ENCODE data around the gene TMCO4. TPM values are rescaled to one million over a fixed set of nuclear protein-coding genes. Genes with fewer than 3 reads are reported as not detected.

The TMCO4 gene
- total and polyA plus RNA-seq, 10 of the 15 experiments (the other 5 are each of a cell fraction or from before 2014, with no cell fraction given), result 2.4 to 20.8 (median 13.0) TPM

DNA sequence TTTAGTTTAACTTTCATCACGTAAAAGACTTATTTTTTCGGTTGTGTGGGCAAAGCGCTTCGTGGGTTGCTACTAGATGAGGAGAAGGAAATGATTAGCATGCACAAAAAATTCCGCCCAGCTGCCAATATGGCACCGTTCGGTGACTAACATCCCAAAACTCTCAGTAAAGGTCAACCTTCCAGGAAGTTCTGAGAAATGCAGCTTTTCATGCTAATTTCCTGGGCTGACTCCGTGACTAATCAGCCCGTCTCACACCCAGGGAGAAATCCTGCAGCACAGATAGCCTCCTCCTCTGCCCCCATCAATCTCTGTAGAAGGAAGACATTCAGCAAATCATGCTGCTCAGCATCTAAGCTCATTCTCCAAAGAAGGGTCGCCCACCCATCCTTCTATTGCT, 34.1 kb downstream of the TMCO4 start:
- Histone ChIP-seq H3K9ac (ENCODE audit: control insufficient read depth, insufficient read depth, low read length) (no peak overlapping the region), H3K79me2 (ENCODE audit: control insufficient read depth, insufficient read depth, low read length) (no peaks in the 10 kb centered on the region), H3K27me3 (replicated peaks in 1 of 2; ENCODE audit: control insufficient read depth in 2 of 2, insufficient read depth in 2 of 2, low read length in 1 of 2) (no peaks in the 10 kb centered on the region), H4K20me1 (ENCODE audit: control insufficient read depth, insufficient read depth) (no peaks in the 10 kb centered on the region), H2AFZ (ENCODE audit: control insufficient read depth, low read depth, low read length) (no peak overlapping the region), H3K4me3 (no peak overlapping the region), H3K4me1 (ENCODE audit: control insufficient read depth, insufficient read depth, low read length) (peaks cover 3% of the 10 kb centered on the region), H3K9me3 (replicated peaks; ENCODE audit: control insufficient read depth, insufficient read depth, low read length) (no peaks in the 10 kb centered on the region), H3K27ac (ENCODE audit: control insufficient read depth, insufficient read depth) (no peak overlapping the region), H3K36me3 (ENCODE audit: control insufficient read depth in 2 of 2, insufficient read depth in 2 of 2, low read length in 1 of 2) (peaks cover 0 to 3% of the 10 kb centered on the region in 2 experiments; a peak in 2 of 4 replicates), H3K4me2 (ENCODE audit: control insufficient read depth, insufficient read depth) (no peak overlapping the region)
- DNase-seq (ENCODE audit: low read depth, low spot score) (no peak), FAIRE-seq (no peak), ATAC-seq (no peak)
- WGBS (ENCODE audit: insufficient coverage, insufficient replicate concordance, low lambda C conversion rate, missing lambda C conversion rate), result 95% methylated on average over 10 of the region's 10 CpGs
- ChIA-PET CTCF (interaction anchor here (0.6 kb wide), 1 partner anchor 24 kb away, joined by 3 read pairs; no protein-coding TSS in a partner anchor), POLR2A (no interaction called here), RAD21 (ENCODE audit: unreplicated experiment) (no interaction called here), SMC1A (ENCODE audit: uncharacterized antibody, unreplicated experiment) (no interaction called here)
- in situ Hi-C loops (cut with MboI), result no loop called here
- TF ChIP-seq NFIC (IDR thresholded peaks at IDR 0.05; ENCODE audit: low read depth, low read length), result no peak
- no peak for TF ChIP-seq NFXL1 (IDR thresholded peaks at IDR 0.05; ENCODE audit: borderline replicate concordance)
- no peak for TF ChIP-seq POLR2A (IDR thresholded peaks at IDR 0.05; ENCODE audit: low read depth, low read length)
- no peak for TF ChIP-seq MXI1 (IDR thresholded peaks at IDR 0.05; ENCODE audit: low read depth, low read length)
- TF ChIP-seq EZH2 (IDR thresholded peaks at IDR 0.05; ENCODE audit: borderline replicate concordance, control insufficient read depth, low read depth, low read length), result no peak
- TF ChIP-seq SMC3 (IDR thresholded peaks at IDR 0.05; ENCODE audit: borderline replicate concordance, low read length), result no peak
- TF ChIP-seq NR2F1 (conservative IDR thresholded peaks at IDR 0.05), result no peak
- no peak for TF ChIP-seq JUND (IDR thresholded peaks at IDR 0.05; ENCODE audit: low read depth, low read length)
- TF ChIP-seq POLR2AphosphoS5 (IDR thresholded peaks at IDR 0.05; ENCODE audit: low read length), result no peak
- intact Hi-C loops (cut with micrococcal nuclease; ENCODE audit: unreplicated experiment), result no loop called here
- no TSS peak for BruUV-seq (replicated peaks)

- Histone ChIP-seq H2AFZ (ENCODE audit: control insufficient read depth, low read depth, low read length) (no peak overlapping the region), H3K36me3 (ENCODE audit: control insufficient read depth in 2 of 2, insufficient read depth in 2 of 2, low read length in 1 of 2) (no peaks in the 10 kb centered on the region), H3K4me1 (ENCODE audit: control insufficient read depth, insufficient read depth, low read length) (peaks cover 3% of the 10 kb centered on the region), H3K79me2 (ENCODE audit: control insufficient read depth, insufficient read depth, low read length) (no peaks in the 10 kb centered on the region), H3K9ac (ENCODE audit: control insufficient read depth, insufficient read depth, low read length) (no peak overlapping the region), H3K4me3 (no peak overlapping the region), H3K4me2 (ENCODE audit: control insufficient read depth, insufficient read depth) (no peak overlapping the region), H3K27me3 (replicated peaks in 1 of 2; ENCODE audit: control insufficient read depth in 2 of 2, insufficient read depth in 2 of 2, low read length in 1 of 2) (no peaks in the 10 kb centered on the region), H3K9me3 (replicated peaks; ENCODE audit: control insufficient read depth, insufficient read depth, low read length) (no peaks in the 10 kb centered on the region), H4K20me1 (ENCODE audit: control insufficient read depth, insufficient read depth) (no peaks in the 10 kb centered on the region), H3K27ac (ENCODE audit: control insufficient read depth, insufficient read depth) (no peak overlapping the region)
- ChIA-PET CTCF (no interaction called here), RAD21 (ENCODE audit: unreplicated experiment) (no interaction called here), POLR2A (no interaction called here), SMC1A (ENCODE audit: uncharacterized antibody, unreplicated experiment) (no interaction called here)
- DNase-seq (ENCODE audit: low read depth, low spot score) (no peak), ATAC-seq (no peak), FAIRE-seq (no peak)
- intact Hi-C loops (cut with micrococcal nuclease; ENCODE audit: unreplicated experiment) (loop anchor here (5.0 kb wide), 1 partner anchor 103 kb away; the partner anchor contains the start of gene HTR6), in situ Hi-C loops (cut with MboI) (no loop called here)
- WGBS (ENCODE audit: insufficient coverage, insufficient replicate concordance, low lambda C conversion rate, missing lambda C conversion rate), result 37% methylated on average over 5 of the region's 5 CpGs
- BruUV-seq (replicated peaks), result no TSS peak
- TF ChIP-seq ATF2 (IDR thresholded peaks at IDR 0.05; ENCODE audit: low read length) (no peak), RUNX3 (IDR thresholded peaks at IDR 0.05; ENCODE audit: low read length) (peak; percentile 11; the same call in 1 of the 2 replicates), FOXK2 (IDR thresholded peaks at IDR 0.05) (no peak)
Observed at GRCh38 chr1:19764848-19765247, 34.9 kb downstream of the TMCO4 start.
